Measurements from ENCODE around the gene CDC14C.

CDC14C gene

GRCh38 chr7:48976850-48977249, 52.5 kb downstream of the CDC14C start:
- DNase-seq = no peak
